Islet precursor cell (in vitro differentiated cells): Measurements from ENCODE around the gene PCDHGA8.
"Not testable (repeated sequence)": the region's sequence is repeated elsewhere in the genome, so short reads cannot be mapped to it uniquely, and the experiment has no call there.

Experiments
- DNase-seq: peaks from one replicate; pipeline ENCODE4 v3.0.0-alpha.2; 2018

The PCDHGA8 gene

DNA sequence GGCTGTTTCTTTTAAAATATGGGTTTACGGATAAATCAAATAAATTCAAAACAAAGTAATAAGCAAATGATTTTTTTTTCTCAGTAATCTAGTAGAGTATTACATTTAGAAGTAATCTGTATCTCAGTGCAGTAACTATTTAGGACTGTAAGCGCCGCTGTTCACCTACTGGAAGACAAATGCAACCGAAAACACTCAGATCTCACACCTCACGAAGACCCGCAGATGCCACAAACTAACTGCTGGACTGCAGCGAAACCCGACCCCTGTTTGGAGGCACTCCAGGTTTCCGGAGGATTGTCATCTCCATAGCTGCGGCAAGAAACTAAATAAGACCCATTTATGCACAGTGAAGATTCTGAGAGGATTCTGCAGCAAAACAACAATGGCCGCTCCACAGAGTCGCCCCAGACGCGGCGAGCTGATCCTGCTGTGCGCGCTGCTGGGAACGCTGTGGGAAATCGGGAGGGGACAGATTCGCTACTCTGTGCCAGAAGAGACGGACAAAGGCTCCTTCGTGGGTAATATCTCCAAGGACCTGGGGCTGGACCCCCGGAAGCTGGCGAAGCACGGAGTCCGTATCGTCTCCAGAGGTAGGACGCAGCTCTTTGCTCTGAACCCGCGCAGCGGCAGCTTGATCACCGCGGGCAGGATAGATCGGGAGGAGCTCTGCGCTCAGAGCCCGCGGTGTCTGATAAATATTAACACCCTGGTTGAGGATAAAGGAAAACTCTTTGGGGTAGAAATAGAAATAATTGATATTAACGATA lies at the start of gene PCDHGA8:
PCDHGA8 (plus strand) TSS at position 205 of the 770 bp plus-strand sequence; CDS start at position 386, 181 bp downstream.
- DNase-seq, result no peak

DNA sequence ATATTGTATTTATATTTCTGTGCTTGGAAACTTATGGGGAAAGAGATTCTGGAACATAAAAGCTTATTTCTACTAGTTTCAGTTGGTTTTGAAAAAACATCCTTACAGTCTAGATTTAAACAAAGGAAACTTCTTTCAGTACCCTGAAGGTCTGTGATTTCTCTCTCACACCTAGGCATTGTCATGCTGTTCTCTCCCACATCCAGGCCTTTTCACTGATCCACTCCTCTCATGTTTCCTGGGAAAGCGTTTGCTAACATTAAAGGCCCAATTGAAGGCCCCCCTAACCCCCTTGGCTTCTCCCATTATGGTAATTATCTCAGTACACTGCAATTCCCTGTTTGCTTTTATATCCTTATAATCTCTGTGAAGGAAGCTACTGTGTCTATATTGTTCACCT lies 49.7 kb upstream of the PCDHGA8 start:
- no peak for DNase-seq

DNA sequence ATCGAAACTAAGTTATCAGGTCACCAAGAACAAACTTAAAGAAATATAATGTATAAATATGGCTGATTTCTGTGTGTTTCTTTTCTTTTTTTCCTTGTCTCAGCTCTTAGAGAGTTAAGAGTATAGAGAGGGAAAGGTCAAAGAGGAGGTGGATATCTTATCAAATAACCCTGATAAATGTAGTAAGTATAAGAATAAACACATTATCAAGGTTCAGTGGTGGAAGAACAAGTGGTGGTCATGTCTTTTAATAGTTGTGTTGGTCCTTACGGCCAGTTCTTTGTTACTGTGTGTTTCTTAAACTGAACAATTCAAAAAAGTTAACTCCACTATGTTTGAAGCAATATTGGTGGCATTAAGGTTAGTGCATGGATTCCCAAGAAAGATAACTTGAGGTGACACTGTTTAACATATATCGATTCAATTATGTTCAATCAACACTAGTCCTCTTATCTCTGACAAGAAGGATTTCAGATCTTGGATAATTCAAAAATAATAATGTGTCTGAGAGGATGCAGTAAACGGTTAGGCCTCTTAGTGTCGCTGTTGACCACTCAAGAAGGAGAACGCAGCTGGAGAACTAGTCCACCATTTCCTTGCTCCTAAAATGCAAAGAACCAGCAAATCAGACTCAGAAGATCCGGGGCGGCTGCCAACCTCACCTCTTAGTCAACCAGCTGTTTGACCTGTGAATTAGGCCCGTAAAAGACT lies 49.0 kb upstream of the PCDHGA8 start, which contains the start of gene PCDHGA3:
PCDHGA3 (plus strand) TSS at position 588 of the 711 bp plus-strand sequence. CDS start 205 bp downstream, outside the sequence.
- DNase-seq, result no peak

DNA sequence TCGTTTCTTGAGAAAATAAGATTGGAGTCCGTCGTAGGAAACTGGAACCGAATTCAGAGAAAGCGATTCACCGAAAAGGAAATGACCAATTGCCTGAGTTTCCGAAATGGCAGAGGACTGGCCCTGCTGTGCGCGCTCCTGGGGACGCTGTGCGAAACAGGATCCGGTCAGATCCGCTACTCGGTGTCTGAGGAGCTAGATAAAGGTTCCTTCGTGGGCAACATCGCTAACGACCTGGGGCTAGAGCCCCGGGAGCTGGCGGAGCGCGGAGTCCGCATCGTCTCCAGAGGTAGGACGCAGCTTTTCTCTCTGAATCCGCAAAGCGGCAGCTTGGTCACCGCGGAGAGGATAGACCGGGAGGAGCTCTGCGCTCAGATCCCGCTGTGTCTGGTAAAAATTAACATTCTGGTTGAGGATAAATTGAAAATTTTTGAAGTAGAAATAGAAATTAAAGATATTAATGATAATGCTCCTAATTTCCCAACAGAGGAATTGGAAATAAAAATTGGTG lies 48.4 kb upstream of the PCDHGA8 start:
- no peak for DNase-seq

DNA sequence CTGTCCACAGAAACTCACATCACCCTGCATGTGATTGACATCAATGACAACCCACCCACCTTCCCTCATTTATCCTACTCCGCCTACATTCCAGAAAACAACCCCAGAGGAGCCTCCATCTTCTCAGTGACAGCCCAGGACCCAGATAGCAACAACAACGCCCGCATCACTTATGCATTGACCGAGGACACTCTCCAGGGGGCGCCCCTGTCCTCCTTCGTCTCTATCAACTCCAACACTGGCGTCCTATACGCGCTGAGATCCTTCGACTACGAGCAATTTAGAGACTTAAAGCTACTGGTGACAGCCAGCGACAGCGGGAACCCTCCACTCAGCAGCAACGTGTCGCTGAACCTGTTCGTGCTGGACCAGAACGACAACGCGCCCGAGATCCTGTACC lies 47.1 kb upstream of the PCDHGA8 start:
- no peak for DNase-seq

DNA sequence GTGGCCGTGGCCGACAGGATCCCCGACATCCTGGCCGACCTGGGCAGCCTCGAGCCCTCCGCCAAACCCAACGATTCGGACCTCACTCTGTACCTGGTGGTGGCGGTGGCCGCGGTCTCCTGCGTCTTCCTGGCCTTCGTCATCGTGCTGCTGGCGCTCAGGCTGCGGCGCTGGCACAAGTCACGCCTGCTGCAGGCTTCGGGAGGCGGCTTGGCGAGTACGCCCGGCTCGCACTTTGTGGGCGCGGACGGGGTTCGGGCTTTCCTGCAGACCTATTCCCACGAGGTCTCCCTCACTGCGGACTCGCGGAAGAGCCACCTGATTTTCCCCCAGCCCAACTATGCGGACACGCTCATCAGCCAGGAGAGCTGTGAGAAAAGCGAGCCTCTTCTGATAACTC lies 46.4 kb upstream of the PCDHGA8 start:
- not testable (repeated sequence) for DNase-seq

DNA sequence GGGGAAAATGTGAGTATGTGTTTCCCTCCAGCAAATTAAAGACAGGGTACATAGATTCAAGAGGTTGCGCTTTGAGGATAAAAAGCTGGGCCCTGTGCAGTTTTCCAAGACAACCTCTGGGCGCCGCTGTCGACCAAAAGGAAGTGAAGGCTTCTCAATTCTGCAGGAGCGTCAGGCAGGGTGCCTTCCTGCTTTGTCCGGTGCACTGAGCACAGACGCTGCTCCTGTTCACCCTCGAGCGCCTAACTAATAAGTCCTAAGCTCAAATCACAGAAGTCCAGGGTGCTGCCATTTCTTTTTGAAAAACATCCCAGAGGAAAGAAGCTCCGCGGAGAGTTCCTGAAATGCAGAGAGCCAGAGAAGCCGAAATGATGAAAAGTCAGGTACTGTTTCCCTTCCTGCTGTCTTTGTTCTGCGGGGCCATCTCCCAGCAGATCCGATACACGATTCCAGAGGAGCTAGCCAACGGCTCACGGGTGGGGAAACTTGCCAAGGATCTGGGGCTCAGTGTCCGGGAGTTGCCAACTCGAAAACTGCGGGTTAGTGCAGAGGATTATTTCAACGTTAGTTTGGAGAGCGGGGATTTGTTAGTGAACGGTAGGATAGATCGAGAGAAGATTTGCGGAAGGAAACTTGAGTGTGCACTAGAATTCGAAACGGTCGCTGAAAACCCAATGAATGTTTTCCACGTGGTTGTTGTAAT lies 42.4 kb upstream of the PCDHGA8 start, which contains the start of gene PCDHGB1:
PCDHGB1 (plus strand) TSS at position 183 of the 703 bp plus-strand sequence; CDS start at position 345, 162 bp downstream.
- DNase-seq, result peak; percentile 73

DNA sequence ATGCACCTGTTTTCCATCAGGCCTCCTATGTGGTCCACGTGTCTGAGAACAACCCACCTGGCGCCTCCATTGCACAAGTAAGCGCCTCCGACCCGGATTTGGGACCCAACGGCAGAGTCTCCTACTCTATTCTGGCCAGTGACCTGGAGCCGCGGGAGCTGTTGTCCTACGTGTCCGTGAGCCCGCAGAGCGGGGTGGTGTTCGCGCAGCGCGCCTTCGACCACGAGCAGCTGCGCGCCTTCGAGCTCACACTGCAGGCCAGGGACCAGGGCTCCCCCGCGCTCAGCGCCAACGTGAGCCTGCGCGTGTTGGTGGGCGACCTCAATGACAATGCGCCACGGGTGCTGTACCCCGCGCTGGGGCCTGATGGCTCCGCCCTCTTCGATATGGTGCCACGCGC lies 40.8 kb upstream of the PCDHGA8 start:
- DNase-seq, result no peak

DNA sequence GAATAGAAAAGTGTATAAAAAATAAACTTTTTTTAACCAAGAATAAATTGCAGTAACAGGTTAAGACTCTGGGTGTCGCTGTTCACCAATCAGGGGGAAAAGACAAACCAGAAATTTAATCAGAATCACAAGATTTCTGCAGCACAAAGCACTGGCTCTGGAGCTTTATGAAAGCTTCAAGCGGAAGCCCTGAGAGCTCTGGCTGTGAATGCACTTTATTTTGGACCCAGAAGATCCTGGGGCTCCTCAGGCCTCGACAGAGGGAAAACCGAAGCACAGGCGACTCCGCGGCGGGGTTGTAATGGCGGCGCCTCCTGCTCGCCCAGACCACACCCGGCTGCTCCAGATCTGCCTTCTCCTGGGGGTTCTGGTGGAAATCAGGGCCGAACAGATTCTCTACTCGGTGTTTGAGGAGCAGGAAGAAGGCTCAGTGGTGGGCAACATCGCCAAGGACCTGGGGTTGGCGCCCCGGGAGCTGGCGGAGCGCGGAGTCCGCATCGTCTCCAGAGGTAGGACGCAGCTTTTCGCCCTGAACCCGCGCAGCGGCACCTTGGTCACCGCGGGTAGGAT lies 37.4 kb upstream of the PCDHGA8 start, which contains the start of gene PCDHGA4:
PCDHGA4 (plus strand) TSS at position 122 of the 570 bp plus-strand sequence; CDS start at position 209, 87 bp downstream.
- DNase-seq, result no peak

DNA sequence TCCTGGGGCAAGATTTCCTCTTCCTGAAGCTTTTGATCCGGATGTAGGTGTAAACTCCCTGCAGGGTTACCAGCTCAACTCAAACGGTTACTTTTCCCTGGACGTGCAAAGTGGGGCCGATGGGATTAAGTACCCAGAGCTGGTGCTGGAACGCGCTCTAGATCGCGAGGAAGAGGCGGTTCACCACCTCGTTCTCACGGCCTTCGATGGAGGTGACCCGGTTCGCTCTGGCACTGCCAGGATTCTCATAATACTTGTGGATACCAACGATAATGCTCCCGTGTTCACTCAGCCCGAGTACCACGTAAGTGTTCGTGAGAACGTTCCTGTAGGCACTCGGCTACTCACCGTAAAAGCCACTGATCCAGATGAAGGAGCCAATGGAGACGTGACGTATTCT lies 36.8 kb upstream of the PCDHGA8 start:
- DNase-seq, result no peak

DNA sequence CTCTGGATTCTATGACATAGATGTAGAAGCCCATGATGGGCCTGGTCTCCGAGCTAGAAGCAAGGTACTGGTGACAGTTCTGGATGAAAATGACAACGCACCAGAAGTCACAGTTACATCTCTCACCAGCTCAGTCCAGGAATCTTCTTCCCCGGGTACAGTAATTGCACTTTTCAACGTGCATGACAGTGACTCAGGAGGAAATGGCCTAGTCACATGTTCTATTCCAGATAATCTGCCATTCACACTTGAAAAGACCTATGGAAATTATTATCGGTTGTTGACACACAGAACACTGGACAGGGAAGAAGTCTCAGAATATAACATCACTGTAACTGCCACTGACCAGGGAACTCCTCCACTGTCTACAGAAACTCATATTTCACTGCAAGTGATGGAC lies 36.3 kb upstream of the PCDHGA8 start:
- DNase-seq, result no peak

DNA sequence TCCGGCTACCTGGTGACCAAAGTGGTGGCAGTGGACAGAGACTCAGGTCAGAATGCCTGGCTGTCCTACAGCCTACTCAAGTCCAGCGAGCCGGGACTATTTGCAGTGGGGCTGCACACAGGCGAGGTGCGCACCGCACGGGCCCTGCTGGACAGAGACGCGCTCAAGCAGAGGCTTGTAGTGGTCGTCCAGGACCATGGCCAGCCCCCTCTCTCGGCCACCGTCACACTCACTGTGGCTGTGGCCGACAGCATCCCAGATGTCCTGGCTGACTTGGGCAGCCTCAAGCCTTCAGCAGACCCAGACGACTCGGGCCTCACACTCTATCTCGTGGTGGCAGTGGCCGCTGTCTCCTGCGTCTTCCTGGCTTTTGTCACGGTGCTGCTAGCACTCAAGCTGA lies 35.5 kb upstream of the PCDHGA8 start:
- no peak for DNase-seq

DNA sequence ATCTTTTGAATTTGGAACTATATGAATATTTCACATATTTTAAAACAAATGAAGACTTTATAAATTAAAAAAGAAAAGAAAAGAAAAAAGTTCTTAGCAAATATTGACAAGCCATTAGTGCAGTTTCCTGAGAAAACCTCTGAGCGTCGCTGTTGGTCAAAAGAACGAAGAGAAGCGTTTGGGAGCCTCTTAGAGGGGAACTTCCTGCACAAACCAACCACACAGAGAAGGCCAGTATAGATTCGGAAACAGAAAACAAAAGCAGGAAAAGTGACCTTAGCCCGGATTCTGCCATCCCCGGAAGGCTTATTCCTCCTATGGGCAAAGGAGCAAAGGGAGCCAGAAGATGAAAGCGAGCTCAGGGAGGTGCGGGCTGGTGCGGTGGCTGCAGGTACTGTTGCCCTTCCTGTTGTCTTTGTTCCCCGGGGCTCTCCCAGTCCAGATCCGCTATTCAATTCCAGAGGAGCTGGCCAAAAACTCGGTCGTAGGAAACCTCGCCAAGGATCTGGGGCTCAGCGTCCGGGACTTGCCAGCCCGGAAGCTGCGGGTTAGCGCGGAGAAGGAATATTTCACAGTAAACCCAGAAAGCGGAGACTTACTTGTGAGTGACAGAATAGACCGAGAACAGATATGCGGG lies 32.5 kb upstream of the PCDHGA8 start, which contains the start of gene PCDHGB2:
PCDHGB2 (plus strand) TSS at position 205 of the 637 bp plus-strand sequence; CDS start at position 347, 142 bp downstream.
- DNase-seq, result no peak

DNA sequence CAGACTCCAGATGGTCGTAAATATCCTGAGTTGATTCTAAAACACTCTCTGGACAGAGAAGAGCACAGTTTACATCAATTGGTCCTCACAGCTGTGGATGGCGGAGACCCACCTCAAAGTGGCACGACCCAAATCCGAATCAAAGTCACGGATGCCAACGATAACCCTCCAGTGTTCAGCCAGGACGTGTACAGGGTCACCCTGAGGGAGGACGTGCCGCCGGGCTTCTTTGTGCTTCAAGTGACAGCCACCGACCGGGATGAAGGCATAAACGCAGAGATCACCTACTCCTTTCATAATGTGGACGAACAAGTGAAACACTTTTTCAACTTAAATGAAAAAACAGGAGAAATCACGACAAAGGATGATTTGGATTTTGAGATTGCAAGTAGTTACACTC lies 31.7 kb upstream of the PCDHGA8 start:
- DNase-seq, result no peak

DNA sequence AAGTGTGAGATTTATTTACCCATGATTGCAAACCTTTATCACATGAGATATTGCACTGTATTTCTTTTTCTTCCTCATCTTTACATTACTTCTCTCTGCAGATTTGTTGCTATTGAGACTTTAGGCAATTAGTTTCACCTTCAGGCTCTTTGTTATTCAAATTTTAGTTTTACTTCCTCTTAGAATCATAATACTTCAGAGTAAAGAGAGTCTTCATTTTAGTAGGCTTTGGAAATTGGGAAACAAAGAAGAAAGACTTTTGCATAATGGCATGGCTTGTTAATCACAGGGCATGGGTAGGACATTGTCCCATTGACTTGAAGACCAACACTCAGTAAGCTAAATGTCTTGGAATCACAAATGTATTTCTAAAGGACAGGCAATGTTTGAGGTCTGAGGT lies 29.7 kb upstream of the PCDHGA8 start:
- no peak for DNase-seq

DNA sequence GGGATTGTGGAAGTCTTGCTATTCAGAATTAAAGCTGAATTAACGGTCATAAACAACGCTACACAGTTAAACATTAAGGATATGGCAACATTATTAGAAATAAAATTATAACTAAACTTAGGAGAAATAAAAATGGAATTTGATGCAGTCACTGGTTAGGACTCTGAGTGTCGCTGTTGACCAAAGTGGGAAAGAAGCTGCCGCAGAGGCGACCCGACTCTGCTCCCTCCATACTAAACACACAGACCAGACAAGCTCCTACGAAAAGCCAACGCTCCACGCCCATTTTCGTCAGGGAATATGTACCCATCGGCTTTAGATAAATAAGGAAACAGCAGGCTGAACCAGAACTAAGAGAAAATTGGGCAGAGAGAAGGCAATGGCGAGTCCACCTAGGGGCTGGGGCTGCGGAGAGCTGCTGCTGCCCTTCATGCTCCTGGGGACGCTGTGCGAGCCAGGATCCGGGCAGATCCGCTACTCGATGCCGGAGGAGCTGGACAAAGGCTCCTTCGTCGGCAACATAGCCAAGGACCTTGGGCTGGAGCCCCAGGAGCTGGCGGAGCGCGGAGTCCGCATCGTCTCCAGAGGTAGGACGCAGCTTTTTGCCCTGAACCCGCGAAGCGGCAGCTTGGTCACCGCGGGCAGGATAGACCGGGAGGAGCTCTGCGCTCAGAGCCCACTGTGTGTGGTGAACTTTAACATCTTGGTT lies 28.3 kb upstream of the PCDHGA8 start, which contains the start of gene PCDHGA5:
PCDHGA5 (plus strand) TSS at position 211 of the 709 bp plus-strand sequence; CDS start at position 380, 169 bp downstream.
- DNase-seq, result no peak

DNA sequence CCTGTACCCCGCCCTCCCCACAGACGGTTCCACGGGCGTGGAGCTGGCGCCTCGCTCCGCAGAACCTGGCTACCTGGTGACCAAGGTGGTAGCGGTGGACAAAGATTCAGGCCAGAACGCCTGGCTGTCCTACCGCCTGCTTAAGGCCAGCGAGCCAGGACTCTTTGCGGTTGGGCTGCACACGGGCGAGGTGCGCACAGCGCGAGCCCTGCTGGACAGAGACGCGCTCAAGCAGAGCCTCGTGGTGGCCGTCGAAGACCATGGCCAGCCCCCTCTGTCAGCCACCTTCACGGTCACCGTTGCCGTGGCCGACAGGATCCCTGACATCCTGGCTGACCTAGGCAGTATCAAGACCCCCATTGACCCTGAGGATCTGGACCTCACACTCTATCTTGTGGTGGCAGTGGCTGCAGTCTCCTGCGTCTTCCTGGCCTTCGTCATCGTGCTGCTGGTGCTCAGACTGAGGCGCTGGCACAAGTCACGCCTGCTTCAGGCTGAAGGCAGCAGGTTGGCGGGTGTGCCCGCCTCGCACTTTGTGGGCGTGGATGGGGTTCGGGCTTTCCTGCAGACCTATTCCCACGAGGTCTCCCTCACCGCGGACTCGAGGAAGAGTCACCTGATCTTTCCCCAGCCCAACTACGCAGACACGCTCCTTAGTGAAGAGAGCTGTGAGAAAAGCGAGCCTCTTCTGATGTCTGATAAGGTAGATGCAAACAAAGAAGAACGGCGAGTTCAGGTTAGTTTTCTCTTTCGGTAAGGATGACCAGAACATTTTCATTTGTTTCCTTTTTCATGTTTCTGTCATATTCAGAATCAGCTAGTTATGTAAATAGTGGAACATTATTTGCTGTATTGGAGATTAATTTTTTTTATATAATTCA lies 26.2 kb upstream of the PCDHGA8 start:
- no peak for DNase-seq

DNA sequence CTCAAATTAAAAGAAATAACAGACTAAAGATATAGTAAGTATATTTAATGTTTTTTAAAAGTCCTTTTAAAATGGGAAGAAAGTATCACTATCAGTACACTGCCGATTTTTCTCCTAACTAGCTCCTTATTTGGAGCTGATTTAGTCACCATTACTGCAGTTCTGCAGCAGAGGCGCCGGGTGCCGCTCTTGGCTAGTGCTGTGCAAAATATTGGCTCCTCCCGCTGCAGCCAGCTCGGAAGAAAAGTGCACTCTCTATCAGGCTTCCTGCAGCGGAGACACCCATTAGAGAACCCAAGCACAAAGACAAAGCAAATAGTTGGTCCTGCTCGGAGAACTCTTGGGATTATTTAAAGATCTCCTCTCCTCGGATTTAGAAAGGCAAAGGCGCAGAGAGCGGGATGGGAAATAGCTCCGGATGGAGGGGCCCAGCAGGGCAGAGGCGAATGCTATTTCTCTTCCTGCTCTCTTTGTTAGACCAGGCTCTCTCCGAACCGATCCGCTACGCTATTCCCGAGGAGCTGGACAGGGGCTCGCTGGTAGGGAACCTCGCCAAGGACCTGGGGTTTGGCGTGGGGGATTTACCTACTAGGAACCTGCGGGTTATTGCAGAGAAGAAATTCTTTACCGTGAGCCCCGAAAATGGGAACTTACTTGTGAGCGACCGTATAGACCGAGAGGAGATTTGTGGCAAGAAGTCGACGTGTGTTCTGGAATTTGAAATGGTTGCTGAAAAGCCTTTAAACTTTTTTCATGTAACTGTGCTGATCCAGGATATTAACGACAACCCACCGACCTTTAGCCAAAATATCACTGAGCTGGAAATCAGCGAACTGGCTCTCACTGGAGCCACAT lies 22.2 kb upstream of the PCDHGA8 start, which contains the start of gene PCDHGB3:
PCDHGB3 (plus strand) TSS at position 249 of the 855 bp plus-strand sequence; CDS start at position 402, 153 bp downstream.
- no peak for DNase-seq
